ENCODE measurements around the gene CTBP1.

CTBP1 gene

DNA sequence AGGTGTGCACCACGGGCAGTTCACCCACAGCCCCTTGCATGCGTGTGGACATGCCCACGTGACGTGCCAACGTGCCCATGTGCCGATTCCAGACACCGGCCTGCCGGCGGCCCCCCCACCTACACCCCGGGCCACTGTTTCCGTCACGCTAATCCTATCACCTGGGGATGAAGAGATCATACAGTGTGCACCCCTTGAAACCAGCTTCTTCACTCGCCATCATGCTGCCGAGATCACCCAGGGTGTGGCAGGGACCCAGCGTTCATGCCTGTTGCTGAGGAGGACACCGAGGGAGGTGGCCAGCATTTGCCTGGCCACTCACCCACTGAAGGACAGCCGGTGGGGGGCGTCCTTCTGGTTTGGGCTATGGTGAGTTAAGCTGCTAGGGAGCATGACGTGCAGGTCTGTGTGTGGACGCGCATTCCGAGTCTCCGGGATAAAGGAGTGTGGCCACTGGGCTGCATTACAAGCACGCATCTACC lies 14.1 kb downstream of the CTBP1 start:
- peaks cover 0 to 2% (median 0%) of the 10 kb centered on the region in 5 donors for H3K27me3 ChIP-seq (ENCODE audit: control insufficient read depth in 5 of 5, insufficient read depth in 4 of 5, low read length in 5 of 5)
- H3K27ac ChIP-seq (ENCODE audit: low read depth, low read length) = no peak overlapping the region
- no peak overlapping the region for H3K9ac ChIP-seq (ENCODE audit: low read length in 5 of 5)
- peaks cover 0 to 98% (median 78%) of the 10 kb centered on the region in 5 donors for H3K36me3 ChIP-seq (ENCODE audit: control insufficient read depth in 5 of 5, insufficient read depth in 5 of 5, low read length in 5 of 5)
- no peak overlapping the region for H3K4me3 ChIP-seq (ENCODE audit: low read depth in 1 of 5, low read length in 5 of 5)
- peaks cover 2 to 35% (median 25%) of the 10 kb centered on the region in 5 donors for H3K4me1 ChIP-seq (ENCODE audit: control insufficient read depth in 5 of 5, insufficient read depth in 5 of 5, low read length in 5 of 5)
- no peaks in the 10 kb centered on the region for H3K9me3 ChIP-seq (ENCODE audit: control insufficient read depth in 5 of 5, low read length in 5 of 5)

DNA sequence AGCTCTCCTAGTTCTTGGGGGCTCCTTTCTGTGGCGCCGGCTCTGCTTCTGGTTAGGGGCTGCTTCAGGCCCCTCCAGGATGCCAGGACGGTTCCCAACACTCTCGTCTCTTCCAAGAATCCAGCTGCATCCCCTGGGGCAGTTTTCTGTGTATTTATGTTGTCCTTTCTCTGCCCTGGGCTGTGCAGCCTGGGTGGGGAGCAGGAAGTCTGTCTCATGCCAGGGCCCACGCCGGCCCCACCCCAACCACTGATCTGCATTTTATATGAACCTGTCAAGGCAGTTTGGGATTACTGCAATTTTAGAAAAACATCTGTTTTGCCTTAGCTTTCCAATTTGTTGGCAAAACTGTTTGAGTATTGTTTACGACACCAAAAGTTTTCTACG lies 14.6 kb downstream of the CTBP1 start:
- Histone ChIP-seq H3K36me3 (ENCODE audit: control insufficient read depth in 5 of 5, insufficient read depth in 5 of 5, low read length in 5 of 5) (peaks cover 0 to 98% (median 78%) of the 10 kb centered on the region in 5 donors), H3K9me3 (ENCODE audit: control insufficient read depth in 5 of 5, low read length in 5 of 5) (no peaks in the 10 kb centered on the region), H3K27ac (ENCODE audit: low read depth, low read length) (no peak overlapping the region), H3K27me3 (ENCODE audit: control insufficient read depth in 5 of 5, insufficient read depth in 4 of 5, low read length in 5 of 5) (peaks cover 0 to 2% (median 0%) of the 10 kb centered on the region in 5 donors), H3K9ac (ENCODE audit: low read length in 5 of 5) (no peak overlapping the region), H3K4me3 (ENCODE audit: low read depth in 1 of 5, low read length in 5 of 5) (no peak overlapping the region), H3K4me1 (ENCODE audit: control insufficient read depth in 5 of 5, insufficient read depth in 5 of 5, low read length in 5 of 5) (peaks cover 2 to 30% (median 23%) of the 10 kb centered on the region in 5 donors)

GRCh38 chr4:1233641-1234308 lies 15.2 kb downstream of the CTBP1 start:
- no peaks in the 10 kb centered on the region for H3K9me3 ChIP-seq (ENCODE audit: control insufficient read depth in 5 of 5, low read length in 5 of 5)
- no peak overlapping the region for H3K9ac ChIP-seq (ENCODE audit: low read length in 5 of 5)
- H3K36me3 ChIP-seq (ENCODE audit: control insufficient read depth in 5 of 5, insufficient read depth in 5 of 5, low read length in 5 of 5) = peaks cover 0 to 98% (median 83%) of the 10 kb centered on the region in 5 donors
- H3K27me3 ChIP-seq (ENCODE audit: control insufficient read depth in 5 of 5, insufficient read depth in 4 of 5, low read length in 5 of 5) = peaks cover 0 to 2% (median 0%) of the 10 kb centered on the region in 5 donors
- H3K4me3 ChIP-seq (ENCODE audit: low read depth in 1 of 5, low read length in 5 of 5) = no peak overlapping the region
- no peak overlapping the region for H3K27ac ChIP-seq (ENCODE audit: low read depth, low read length)
- H3K4me1 ChIP-seq (ENCODE audit: control insufficient read depth in 5 of 5, insufficient read depth in 5 of 5, low read length in 5 of 5) = peaks cover 2 to 25% (median 19%) of the 10 kb centered on the region in 5 donors

- H3K27me3 ChIP-seq (ENCODE audit: control insufficient read depth in 5 of 5, insufficient read depth in 4 of 5, low read length in 5 of 5) = no peaks in the 10 kb centered on the region
- peaks cover 0 to 98% (median 86%) of the 10 kb centered on the region in 5 donors for H3K36me3 ChIP-seq (ENCODE audit: control insufficient read depth in 5 of 5, insufficient read depth in 5 of 5, low read length in 5 of 5)
- H3K9ac ChIP-seq (ENCODE audit: low read length in 5 of 5) = no peak overlapping the region
- H3K4me3 ChIP-seq (ENCODE audit: low read depth in 1 of 5, low read length in 5 of 5) = no peak overlapping the region
- H3K27ac ChIP-seq (ENCODE audit: low read depth, low read length) = no peak overlapping the region
- H3K9me3 ChIP-seq (ENCODE audit: control insufficient read depth in 5 of 5, low read length in 5 of 5) = no peaks in the 10 kb centered on the region
- H3K4me1 ChIP-seq (ENCODE audit: control insufficient read depth in 5 of 5, insufficient read depth in 5 of 5, low read length in 5 of 5) = peaks cover 0 to 22% (median 19%) of the 10 kb centered on the region in 5 donors
These were observed 16.0 kb downstream of the CTBP1 start for GRCh38 chr4:1232661-1233621.

- H3K36me3 ChIP-seq (ENCODE audit: control insufficient read depth in 5 of 5, insufficient read depth in 5 of 5, low read length in 5 of 5) = peaks cover 0 to 97% (median 86%) of the 10 kb centered on the region in 5 donors
- H3K27ac ChIP-seq (ENCODE audit: low read depth, low read length) = no peak overlapping the region
- no peak overlapping the region for H3K9ac ChIP-seq (ENCODE audit: low read length in 5 of 5)
- H3K9me3 ChIP-seq (ENCODE audit: control insufficient read depth in 5 of 5, low read length in 5 of 5) = no peaks in the 10 kb centered on the region
- H3K4me3 ChIP-seq (ENCODE audit: low read depth in 1 of 5, low read length in 5 of 5) = no peak overlapping the region
- no peaks in the 10 kb centered on the region for H3K27me3 ChIP-seq (ENCODE audit: control insufficient read depth in 5 of 5, insufficient read depth in 4 of 5, low read length in 5 of 5)
- peaks cover 0 to 33% (median 26%) of the 10 kb centered on the region in 5 donors for H3K4me1 ChIP-seq (ENCODE audit: control insufficient read depth in 5 of 5, insufficient read depth in 5 of 5, low read length in 5 of 5)
These were observed 17.1 kb downstream of the CTBP1 start for GRCh38 chr4:1231637-1232360.

DNA sequence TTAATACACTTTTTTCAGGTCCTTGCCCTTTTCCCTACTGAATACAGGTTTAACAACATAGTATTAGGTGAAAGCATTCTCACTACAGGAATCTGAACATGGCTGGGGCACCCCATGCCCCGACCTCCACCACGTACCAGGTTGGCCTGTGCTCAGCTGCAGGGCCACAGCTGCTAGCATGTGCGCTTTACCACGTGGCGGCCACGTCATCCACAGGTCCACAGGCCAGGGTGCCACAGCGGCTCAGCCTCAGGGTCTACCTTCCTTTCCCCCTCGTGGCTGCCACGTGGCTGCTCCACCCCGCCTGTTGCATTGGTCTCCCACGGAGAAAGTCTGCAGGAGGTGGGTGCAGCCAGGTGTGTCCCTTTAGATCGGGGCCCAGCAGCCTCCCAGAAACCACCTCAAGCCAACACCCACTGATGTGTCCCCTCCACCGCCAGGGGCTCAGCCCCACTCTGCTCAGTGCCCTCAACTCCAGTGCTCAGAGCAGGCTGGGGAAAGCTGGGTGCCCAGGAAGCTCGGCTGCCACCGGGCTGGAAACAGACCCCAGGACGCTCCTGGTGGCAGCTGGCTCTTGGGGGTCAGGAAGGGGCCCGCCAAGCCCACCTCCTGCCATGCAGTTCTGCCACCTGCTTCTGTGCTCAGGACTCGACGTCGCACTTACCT lies 17.8 kb downstream of the CTBP1 start:
- Histone ChIP-seq H3K9me3 (ENCODE audit: control insufficient read depth in 5 of 5, low read length in 5 of 5) (no peaks in the 10 kb centered on the region), H3K27me3 (ENCODE audit: control insufficient read depth in 5 of 5, insufficient read depth in 4 of 5, low read length in 5 of 5) (no peaks in the 10 kb centered on the region), H3K9ac (ENCODE audit: low read length in 5 of 5) (no peak overlapping the region), H3K36me3 (ENCODE audit: control insufficient read depth in 5 of 5, insufficient read depth in 5 of 5, low read length in 5 of 5) (peaks cover 0 to 99% (median 84%) of the 10 kb centered on the region in 5 donors), H3K4me1 (ENCODE audit: control insufficient read depth in 5 of 5, insufficient read depth in 5 of 5, low read length in 5 of 5) (peaks cover 0 to 40% (median 33%) of the 10 kb centered on the region in 5 donors), H3K4me3 (ENCODE audit: low read depth in 1 of 5, low read length in 5 of 5) (no peak overlapping the region), H3K27ac (ENCODE audit: low read depth, low read length) (no peak overlapping the region)

DNA sequence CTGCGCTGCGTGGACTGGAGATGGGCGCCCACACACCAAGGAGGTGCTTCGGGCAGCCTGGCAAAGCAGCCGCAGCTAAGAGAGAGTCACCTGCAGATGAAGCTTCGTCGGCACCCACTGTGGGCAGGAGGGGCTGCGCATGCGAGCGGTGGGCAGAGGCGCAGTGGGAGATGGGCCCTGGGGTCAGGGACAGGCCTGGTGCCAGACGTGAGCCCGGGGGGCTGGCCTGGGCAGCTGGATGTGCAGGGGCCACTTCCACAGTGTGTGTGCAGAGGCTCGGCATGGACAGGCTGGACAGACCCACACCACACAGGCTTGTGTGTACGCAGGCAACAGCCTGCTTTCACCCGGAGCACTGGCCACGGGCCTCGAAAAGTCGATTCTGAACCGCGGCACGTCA lies 18.6 kb downstream of the CTBP1 start:
- H3K4me3 ChIP-seq (ENCODE audit: low read depth in 1 of 5, low read length in 5 of 5) = no peak overlapping the region
- peaks cover 0 to 47% (median 40%) of the 10 kb centered on the region in 5 donors for H3K4me1 ChIP-seq (ENCODE audit: control insufficient read depth in 5 of 5, insufficient read depth in 5 of 5, low read length in 5 of 5)
- no peaks in the 10 kb centered on the region for H3K9me3 ChIP-seq (ENCODE audit: control insufficient read depth in 5 of 5, low read length in 5 of 5)
- H3K9ac ChIP-seq (ENCODE audit: low read length in 5 of 5) = no peak overlapping the region
- no peak overlapping the region for H3K27ac ChIP-seq (ENCODE audit: low read depth, low read length)
- peaks cover 0 to 99% (median 81%) of the 10 kb centered on the region in 5 donors for H3K36me3 ChIP-seq (ENCODE audit: control insufficient read depth in 5 of 5, insufficient read depth in 5 of 5, low read length in 5 of 5)
- H3K27me3 ChIP-seq (ENCODE audit: control insufficient read depth in 5 of 5, insufficient read depth in 4 of 5, low read length in 5 of 5) = no peaks in the 10 kb centered on the region

DNA sequence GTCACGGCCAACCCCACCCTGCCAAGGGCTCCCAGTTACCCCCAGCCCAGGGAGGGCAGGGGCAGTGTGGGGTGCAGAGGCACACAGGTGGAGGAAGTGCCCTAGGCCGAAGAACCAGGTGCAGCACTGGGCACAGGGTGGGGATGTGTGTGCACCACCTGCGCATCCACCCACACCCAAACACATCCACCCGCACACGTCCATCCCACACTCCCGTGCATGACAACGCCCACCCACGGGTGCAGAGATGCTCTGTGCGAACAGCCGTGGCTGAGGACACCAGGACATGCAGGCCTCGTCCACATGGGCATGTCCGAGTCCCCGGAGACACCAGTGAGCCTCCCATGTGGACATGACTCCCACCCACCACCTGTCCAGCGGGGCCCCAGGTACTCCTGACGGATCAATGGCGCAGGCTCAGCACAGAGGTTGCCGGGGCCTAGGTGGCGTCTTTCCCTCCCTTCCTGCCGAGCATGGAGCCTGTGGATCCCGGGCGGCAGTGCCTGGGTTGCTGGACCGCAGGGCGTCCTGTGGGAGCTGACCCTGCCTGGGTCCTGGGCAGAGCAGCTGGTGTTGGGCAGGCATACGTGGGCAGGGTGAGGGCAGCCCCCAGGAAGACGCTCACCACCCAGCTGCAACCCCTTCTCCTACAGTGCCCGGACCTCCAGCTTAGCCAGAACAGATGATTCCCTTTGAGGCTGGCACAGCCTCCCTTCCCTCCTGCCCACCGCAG lies 19.6 kb downstream of the CTBP1 start:
- Histone ChIP-seq H3K9me3 (ENCODE audit: control insufficient read depth in 5 of 5, low read length in 5 of 5) (no peaks in the 10 kb centered on the region), H3K4me1 (ENCODE audit: control insufficient read depth in 5 of 5, insufficient read depth in 5 of 5, low read length in 5 of 5) (peaks cover 0 to 37% (median 30%) of the 10 kb centered on the region in 5 donors), H3K27me3 (ENCODE audit: control insufficient read depth in 5 of 5, insufficient read depth in 4 of 5, low read length in 5 of 5) (no peaks in the 10 kb centered on the region), H3K27ac (ENCODE audit: low read depth, low read length) (no peak overlapping the region), H3K9ac (ENCODE audit: low read length in 5 of 5) (no peak overlapping the region), H3K4me3 (ENCODE audit: low read depth in 1 of 5, low read length in 5 of 5) (no peak overlapping the region), H3K36me3 (ENCODE audit: control insufficient read depth in 5 of 5, insufficient read depth in 5 of 5, low read length in 5 of 5) (peaks cover 0 to 99% (median 84%) of the 10 kb centered on the region in 5 donors)

DNA sequence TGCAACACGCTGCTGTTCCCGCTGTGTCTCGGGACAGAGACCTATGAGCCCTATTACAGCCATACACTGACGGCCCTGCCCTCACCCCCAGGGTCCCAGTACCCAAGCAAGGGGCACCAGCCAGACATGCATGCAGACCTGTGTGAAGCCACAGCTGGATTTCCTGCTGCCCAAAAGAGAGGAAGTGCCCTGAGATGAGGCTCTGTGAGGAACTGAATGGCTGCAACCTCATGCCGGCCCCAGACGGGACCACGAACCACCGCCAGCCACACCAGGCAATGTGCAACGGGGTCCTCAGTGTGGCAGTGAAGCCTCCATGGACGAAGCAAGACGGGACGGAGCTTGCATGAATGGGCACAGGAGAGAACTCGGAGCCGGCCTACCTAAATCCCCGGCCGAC lies 21.1 kb downstream of the CTBP1 start:
- Histone ChIP-seq H3K4me1 (ENCODE audit: control insufficient read depth in 5 of 5, insufficient read depth in 5 of 5, low read length in 5 of 5) (peaks cover 0 to 25% (median 20%) of the 10 kb centered on the region in 5 donors), H3K4me3 (ENCODE audit: low read depth in 1 of 5, low read length in 5 of 5) (no peak overlapping the region), H3K27ac (ENCODE audit: low read depth, low read length) (no peak overlapping the region), H3K36me3 (ENCODE audit: control insufficient read depth in 5 of 5, insufficient read depth in 5 of 5, low read length in 5 of 5) (peaks cover 0 to 98% (median 84%) of the 10 kb centered on the region in 5 donors), H3K9ac (ENCODE audit: low read length in 5 of 5) (no peak overlapping the region), H3K27me3 (ENCODE audit: control insufficient read depth in 5 of 5, insufficient read depth in 4 of 5, low read length in 5 of 5) (no peaks in the 10 kb centered on the region), H3K9me3 (ENCODE audit: control insufficient read depth in 5 of 5, low read length in 5 of 5) (no peaks in the 10 kb centered on the region)

Measured in subcutaneous abdominal adipose tissue (tissue), 5 donors.